BLaER1 (cell line): ENCODE measurements around the gene TMEM121B.

ENCODE experiments used
- H3K27ac ChIP-seq: shearing (Covaris generic); formaldehyde crosslinking; 2 replicates; pipeline ENCODE4 v1.8.1; 2022
- H3K27me3 ChIP-seq: shearing (Covaris generic); formaldehyde crosslinking; 2 replicates; pipeline ENCODE4 v1.8.1; 2022
- H3K36me3 ChIP-seq: shearing (Covaris generic); formaldehyde crosslinking; 2 replicates; pipeline ENCODE4 v1.8.1; 2022
- H3K4me1 ChIP-seq: shearing (Covaris generic); formaldehyde crosslinking; 2 replicates; pipeline ENCODE4 v1.8.1; 2022
- H3K4me2 ChIP-seq: shearing (Covaris generic); formaldehyde crosslinking; 2 replicates; pipeline ENCODE4 v1.8.1; 2022
- H3K4me3 ChIP-seq: shearing (Covaris generic); formaldehyde crosslinking; 2 replicates; pipeline ENCODE4 v1.8.1; 2022
- H3K9ac ChIP-seq: shearing (Covaris generic); formaldehyde crosslinking; 2 replicates; pipeline ENCODE4 v1.8.1; 2022
- H3K9me3 ChIP-seq: shearing (Covaris generic); formaldehyde crosslinking; 2 replicates; pipeline ENCODE4 v1.8.1; 2022
- H4K20me1 ChIP-seq: shearing (Covaris generic); formaldehyde crosslinking; 2 replicates; pipeline ENCODE4 v1.8.1; 2022
- Cebpa-rat ChIP-seq: shearing (Covaris generic); IDR thresholded peaks from 2 replicates; pipeline ENCODE4 v1.8.1; 2022

Gene TMEM121B

DNA sequence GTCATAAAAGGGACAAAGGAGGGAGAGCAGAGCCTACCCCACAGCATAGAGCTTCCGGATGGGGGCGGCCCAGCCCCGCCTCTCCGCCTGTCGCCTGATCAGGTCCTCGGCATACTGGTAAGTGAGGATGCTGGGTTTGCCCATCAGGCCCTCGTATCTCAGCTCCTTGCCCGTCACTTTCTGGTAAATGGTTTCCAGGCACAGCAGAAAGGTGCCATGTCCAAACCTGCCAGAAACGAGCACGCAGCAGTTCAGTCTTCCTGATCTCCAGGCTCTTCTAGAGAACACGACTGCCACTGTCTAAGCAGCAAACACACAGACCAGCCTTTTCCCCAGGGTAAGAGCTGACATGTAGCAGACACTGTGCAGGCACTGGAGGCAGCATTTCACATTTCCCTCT, 17.4 kb upstream of the TMEM121B start:
- Histone ChIP-seq H3K27ac (no peak overlapping the region), H4K20me1 (peaks cover 74% of the 10 kb centered on the region), H3K4me2 (no peak overlapping the region), H3K9me3 (no peaks in the 10 kb centered on the region), H3K36me3 (peaks cover 93% of the 10 kb centered on the region), H3K4me1 (no peaks in the 10 kb centered on the region), H3K9ac (no peak overlapping the region), H3K27me3 (no peaks in the 10 kb centered on the region), H3K4me3 (no peak overlapping the region)
- no peak for TF ChIP-seq Cebpa-rat

DNA sequence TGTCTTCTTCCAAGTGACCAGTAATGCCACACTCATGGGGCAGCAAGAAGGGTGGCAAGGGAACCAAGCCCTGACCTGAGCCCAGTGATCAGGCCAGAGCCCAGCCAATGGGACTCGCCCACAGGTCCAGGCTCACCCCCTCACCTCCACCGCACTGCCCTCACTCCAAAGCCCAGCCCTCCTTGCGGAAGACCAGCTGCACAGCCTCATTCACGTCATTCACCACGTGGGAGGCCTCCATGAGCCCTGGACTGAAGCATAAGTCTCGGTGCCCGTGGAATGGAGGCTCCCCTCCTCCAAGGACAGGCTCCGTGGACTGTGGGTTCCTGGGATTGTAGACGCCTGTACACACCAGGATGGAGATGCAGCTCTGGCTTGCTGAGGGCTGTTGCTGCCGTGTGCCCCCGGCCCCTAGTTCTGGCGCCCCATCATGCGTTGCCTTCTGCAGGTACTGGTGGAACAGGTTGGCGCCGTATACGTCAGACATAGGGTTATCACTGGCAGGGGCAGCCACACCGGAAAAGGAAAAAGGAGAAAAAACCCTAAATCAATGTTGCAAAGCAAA, 16.8 kb upstream of the TMEM121B start:
- Histone ChIP-seq H3K9ac (no peak overlapping the region), H3K4me1 (no peaks in the 10 kb centered on the region; the same call in 1 of the 2 replicates), H3K27me3 (no peaks in the 10 kb centered on the region), H3K36me3 (peaks cover 93% of the 10 kb centered on the region), H4K20me1 (peaks cover 68% of the 10 kb centered on the region), H3K27ac (no peak overlapping the region), H3K4me2 (no peak overlapping the region), H3K9me3 (no peaks in the 10 kb centered on the region), H3K4me3 (no peak overlapping the region)
- no peak for TF ChIP-seq Cebpa-rat

DNA sequence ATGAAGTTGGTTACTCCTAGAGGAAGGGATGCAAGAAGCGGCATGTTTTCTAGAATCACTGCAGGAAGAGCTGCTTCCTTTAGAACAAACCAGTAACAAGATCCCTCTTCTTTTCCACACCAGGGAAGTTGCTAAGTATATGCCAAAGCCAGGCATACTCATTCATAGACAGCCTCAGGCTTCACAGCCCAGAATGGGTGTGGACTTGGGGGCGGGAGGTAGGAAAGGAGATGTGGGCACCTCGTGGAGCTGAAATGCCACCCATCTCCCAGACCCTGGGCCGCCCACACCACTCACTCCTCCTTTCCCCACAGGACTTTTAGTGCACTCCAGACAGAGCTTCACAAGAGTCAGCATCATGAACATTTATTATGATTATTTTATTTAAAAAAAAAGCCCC, 16.0 kb upstream of the TMEM121B start:
- no peaks in the 10 kb centered on the region for H3K9me3 ChIP-seq
- H3K4me2 ChIP-seq = no peak overlapping the region
- no peak overlapping the region for H3K9ac ChIP-seq
- H3K4me1 ChIP-seq = peaks cover 7% of the 10 kb centered on the region
- no peaks in the 10 kb centered on the region for H3K27me3 ChIP-seq
- H4K20me1 ChIP-seq = peaks cover 60% of the 10 kb centered on the region
- no peak overlapping the region for H3K4me3 ChIP-seq
- TF ChIP-seq Cebpa-rat = no peak
- no peak overlapping the region for H3K27ac ChIP-seq
- H3K36me3 ChIP-seq = peaks cover 87% of the 10 kb centered on the region

DNA sequence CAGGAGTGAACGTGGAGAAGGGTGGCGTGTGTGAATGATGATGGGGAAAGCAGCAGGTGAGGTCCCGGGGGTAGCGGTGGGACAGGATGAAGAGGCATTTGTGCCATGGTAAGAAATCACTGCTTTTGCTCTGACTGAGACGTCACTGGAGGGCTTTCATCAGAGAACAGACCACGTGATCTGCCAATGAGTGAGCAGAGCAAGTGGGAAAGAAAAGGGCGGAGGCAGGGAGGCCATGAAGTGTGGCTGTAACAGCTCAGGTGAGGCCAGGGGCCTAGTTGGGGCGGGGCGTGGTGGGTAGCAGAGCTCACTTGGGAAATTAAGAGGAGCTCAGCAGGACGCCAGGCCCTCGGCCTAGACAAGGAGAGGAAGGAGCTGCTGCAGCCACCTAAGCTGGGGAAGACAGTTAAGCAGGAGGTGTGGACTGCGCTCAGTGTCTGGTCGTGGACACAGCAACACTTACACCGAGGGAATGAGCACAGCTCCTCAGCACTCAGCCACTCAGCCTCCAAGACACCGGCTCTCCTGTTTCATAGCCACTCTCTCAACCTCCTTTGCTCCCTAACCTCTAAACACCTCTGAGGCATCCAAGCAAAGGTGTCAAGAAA, 14.1 kb upstream of the TMEM121B start:
- H4K20me1 ChIP-seq = peaks cover 41% of the 10 kb centered on the region
- H3K27ac ChIP-seq = no peak overlapping the region
- no peak overlapping the region for H3K4me3 ChIP-seq
- TF ChIP-seq Cebpa-rat = no peak
- H3K9me3 ChIP-seq = no peaks in the 10 kb centered on the region
- peaks cover 68% of the 10 kb centered on the region for H3K36me3 ChIP-seq
- H3K27me3 ChIP-seq = no peaks in the 10 kb centered on the region
- no peak overlapping the region for H3K4me2 ChIP-seq
- peaks cover 17% of the 10 kb centered on the region for H3K4me1 ChIP-seq
- no peak overlapping the region for H3K9ac ChIP-seq

DNA sequence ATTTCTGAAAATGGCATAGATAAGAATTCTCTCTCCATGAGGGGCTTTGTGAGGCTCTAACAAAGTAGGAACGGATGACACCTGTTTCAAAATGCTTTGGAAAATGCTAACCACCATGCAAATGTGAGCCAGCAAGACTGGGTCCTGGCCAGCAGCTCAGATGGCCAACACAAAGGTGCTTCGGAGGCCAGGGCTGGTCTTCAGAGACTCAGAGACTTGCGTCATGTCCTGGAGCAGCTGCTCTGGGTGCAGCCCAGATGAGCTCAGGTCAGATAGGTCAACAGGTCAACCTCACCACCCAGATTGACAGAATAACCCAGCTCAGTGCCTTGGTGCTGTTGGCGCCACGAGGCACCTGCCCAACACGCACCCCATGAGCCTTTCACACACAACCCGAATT, 12.0 kb upstream of the TMEM121B start:
- Histone ChIP-seq H3K9ac (no peak overlapping the region), H3K27me3 (no peaks in the 10 kb centered on the region), H3K36me3 (peaks cover 47% of the 10 kb centered on the region), H3K4me2 (no peak overlapping the region), H4K20me1 (peaks cover 20% of the 10 kb centered on the region), H3K4me1 (peaks cover 17% of the 10 kb centered on the region), H3K9me3 (no peaks in the 10 kb centered on the region), H3K27ac (no peak overlapping the region), H3K4me3 (no peak overlapping the region)
- no peak for TF ChIP-seq Cebpa-rat

DNA sequence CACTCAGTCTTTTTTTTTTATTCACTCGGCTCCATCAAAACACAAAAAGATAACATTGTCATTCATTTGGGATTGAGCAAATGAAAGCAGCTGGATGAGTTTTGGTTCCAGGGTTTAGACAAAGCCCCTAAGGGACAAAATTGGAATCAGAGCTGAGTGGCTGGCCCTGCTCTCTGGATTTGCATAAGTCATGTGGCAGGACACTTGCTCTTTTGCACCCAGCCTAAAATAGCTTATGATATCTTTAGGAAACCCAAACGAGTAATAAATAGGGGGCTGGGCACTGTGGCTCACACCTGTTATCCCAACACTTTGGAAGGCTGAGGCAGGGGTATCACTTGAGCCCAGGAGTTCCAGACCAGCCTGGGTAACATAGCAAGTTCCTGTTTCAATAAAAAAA, 11.0 kb upstream of the TMEM121B start:
- no peak overlapping the region for H3K4me3 ChIP-seq
- no peak overlapping the region for H3K9ac ChIP-seq
- no peak overlapping the region for H3K27ac ChIP-seq
- H4K20me1 ChIP-seq = peaks cover 10% of the 10 kb centered on the region
- peaks cover 17% of the 10 kb centered on the region for H3K4me1 ChIP-seq
- no peaks in the 10 kb centered on the region for H3K9me3 ChIP-seq
- H3K36me3 ChIP-seq = peaks cover 37% of the 10 kb centered on the region
- peak overlapping the region; percentile 68 for H3K4me2 ChIP-seq
- H3K27me3 ChIP-seq = no peaks in the 10 kb centered on the region
- no peak for TF ChIP-seq Cebpa-rat

DNA sequence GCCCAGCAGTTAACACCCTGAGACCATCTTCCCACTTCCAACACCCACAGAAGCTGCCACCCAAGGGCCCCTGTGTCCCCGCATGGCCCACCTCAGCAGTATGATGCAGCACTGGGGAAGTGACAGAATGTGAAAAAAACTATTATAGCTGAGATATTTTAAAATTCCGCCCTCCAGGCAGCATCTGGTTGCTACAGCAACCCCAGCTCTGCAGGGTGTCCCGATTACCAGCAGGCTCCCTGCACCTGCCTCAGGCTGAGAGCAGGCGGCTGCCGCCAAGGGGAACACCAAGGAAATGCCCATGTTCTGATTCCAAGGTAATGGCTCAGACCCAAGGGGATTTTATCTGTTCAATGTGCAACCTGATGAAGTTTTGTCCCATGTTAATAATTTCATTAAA, 10.5 kb upstream of the TMEM121B start:
- no peak overlapping the region for H3K4me3 ChIP-seq
- TF ChIP-seq Cebpa-rat = no peak
- H3K9ac ChIP-seq = no peak overlapping the region
- H3K27ac ChIP-seq = 0 out of 2 replicates have a peak overlapping the region, but pooled peaks have one; percentile 9
- peaks cover 33% of the 10 kb centered on the region for H3K36me3 ChIP-seq
- peaks cover 17% of the 10 kb centered on the region for H3K4me1 ChIP-seq
- no peaks in the 10 kb centered on the region for H3K27me3 ChIP-seq
- H3K4me2 ChIP-seq = peak overlapping the region; percentile 68
- no peaks in the 10 kb centered on the region for H3K9me3 ChIP-seq
- H4K20me1 ChIP-seq = 0 out of 2 replicates have a peak, but pooled peaks cover 7% of the 10 kb centered on the region

DNA sequence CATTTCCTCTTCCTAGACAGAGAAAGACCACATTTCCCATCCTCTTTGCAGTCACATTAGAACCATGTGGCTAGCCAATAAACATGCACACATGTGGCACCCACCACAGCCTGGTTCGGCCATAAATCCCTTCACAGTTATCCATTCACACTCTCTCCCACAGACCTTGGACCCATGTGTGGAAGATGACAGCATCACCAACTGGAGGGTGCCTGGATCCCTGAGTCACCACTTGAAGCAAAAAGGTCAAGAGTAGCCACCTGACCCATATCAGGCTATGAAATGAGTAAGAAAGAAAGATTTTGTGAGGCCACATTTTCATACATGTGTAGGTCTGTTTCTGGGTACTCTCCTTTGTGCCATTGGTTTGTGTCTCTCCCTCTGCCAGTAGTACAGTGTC, 9.0 kb upstream of the TMEM121B start:
- H3K27me3 ChIP-seq = no peaks in the 10 kb centered on the region
- no peak overlapping the region for H3K27ac ChIP-seq
- no peaks in the 10 kb centered on the region for H3K9me3 ChIP-seq
- peaks cover 17% of the 10 kb centered on the region for H3K4me1 ChIP-seq
- H3K36me3 ChIP-seq = peaks cover 22% of the 10 kb centered on the region
- no peak overlapping the region for H3K9ac ChIP-seq
- 0 out of 2 replicates have a peak, but pooled peaks cover 3% of the 10 kb centered on the region for H4K20me1 ChIP-seq
- H3K4me3 ChIP-seq = no peak overlapping the region
- no peak overlapping the region for H3K4me2 ChIP-seq
- TF ChIP-seq Cebpa-rat = no peak

DNA sequence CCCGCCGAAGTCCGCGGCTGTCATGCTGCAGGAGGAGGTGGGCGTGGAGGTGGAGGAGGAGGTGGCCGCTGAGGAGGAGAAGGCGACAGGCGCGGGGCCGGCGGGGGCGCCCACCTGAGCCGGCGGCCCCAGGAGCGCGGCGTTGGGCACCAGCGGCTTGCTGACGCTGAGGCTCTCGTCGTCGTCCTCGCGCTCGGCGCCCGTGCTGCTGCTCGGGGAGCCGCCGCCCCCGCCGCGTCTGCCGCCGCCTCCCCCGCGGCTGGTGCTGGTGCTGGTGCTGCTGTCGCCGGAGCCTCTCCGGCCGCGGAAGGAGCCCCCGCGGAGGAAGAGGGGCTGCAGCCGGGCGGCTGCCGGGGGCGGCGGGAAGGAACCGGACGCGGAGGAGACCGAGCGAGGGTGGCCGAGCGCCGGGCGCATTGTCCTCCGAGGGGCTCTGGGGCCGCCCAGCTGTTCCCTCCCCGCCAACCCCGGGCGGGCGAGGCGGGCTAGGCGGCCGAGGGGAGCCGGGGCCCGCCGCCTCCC, 388 bp downstream of the TMEM121B start:
- Histone ChIP-seq H3K4me3 (peak overlapping the region; percentile 81), H3K4me1 (peaks cover 56% of the 10 kb centered on the region), H4K20me1 (peaks cover 43% of the 10 kb centered on the region), H3K27me3 (peaks cover 8% of the 10 kb centered on the region; the same call in 1 of the 2 replicates), H3K9ac (peak overlapping the region; percentile 66; the same call in 1 of the 2 replicates), H3K36me3 (no peaks in the 10 kb centered on the region), H3K27ac (no peak overlapping the region), H3K9me3 (no peaks in the 10 kb centered on the region), H3K4me2 (peak overlapping the region; percentile 99)
- TF ChIP-seq Cebpa-rat = no peak

DNA sequence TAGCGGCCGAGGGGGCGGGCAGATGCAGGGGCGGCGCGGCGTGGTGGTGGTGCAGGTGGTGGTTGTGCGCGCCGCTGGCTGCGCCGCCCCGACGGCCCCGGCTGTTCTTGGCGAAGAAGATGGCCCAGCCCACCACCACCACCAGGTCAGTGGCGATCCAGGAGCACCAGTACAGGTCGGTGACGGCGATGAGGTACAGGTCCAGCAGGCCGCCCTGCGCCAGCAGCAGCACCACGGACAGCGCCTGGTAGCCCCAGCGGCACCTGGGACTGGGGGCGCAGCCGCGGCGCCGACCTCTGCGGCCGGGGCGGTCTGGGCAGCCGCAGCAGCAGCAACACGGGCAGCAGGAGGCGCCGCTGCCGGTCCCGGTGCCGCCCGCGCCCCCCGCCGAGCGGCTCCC, 879 bp downstream of the TMEM121B start:
- Histone ChIP-seq H3K36me3 (no peaks in the 10 kb centered on the region), H3K9me3 (no peaks in the 10 kb centered on the region), H4K20me1 (peaks cover 43% of the 10 kb centered on the region), H3K4me2 (peak overlapping the region; percentile 99), H3K27ac (no peak overlapping the region), H3K9ac (peak overlapping the region; percentile 66; the same call in 1 of the 2 replicates), H3K4me3 (peak overlapping the region; percentile 81), H3K4me1 (peaks cover 61% of the 10 kb centered on the region), H3K27me3 (peaks cover 8% of the 10 kb centered on the region; the same call in 1 of the 2 replicates)
- TF ChIP-seq Cebpa-rat = no peak
